HEK293 (cell line): ENCODE results near the gene SEC16A.

ENCODE experiments used
- CTCF ChIP-seq: fragments of 450-650 bp; formaldehyde crosslinking; IDR thresholded peaks from 2 replicates; pipeline ENCODE4 v1.5.1; 2016; ENCODE audit warnings: missing biosample characterization, missing genetic modification characterization
- ELK4 ChIP-seq: IDR thresholded peaks from 2 replicates; pipeline ENCODE4 v1.6.1; 2011; ENCODE audit warnings: mild to moderate bottlenecking, low read depth, low read length, borderline replicate concordance
- MYNN ChIP-seq: fragments of 450-650 bp; formaldehyde crosslinking; IDR thresholded peaks from 2 replicates; pipeline ENCODE4 v1.5.1; 2016; ENCODE audit warnings: missing biosample characterization, missing genetic modification characterization, borderline replicate concordance
- TSHZ1 ChIP-seq: fragments of 450-650 bp; formaldehyde crosslinking; IDR thresholded peaks from 2 replicates; pipeline ENCODE4 v1.5.1; 2016; ENCODE audit warnings: missing biosample characterization, missing genetic modification characterization, borderline replicate concordance
- YY1 ChIP-seq: fragments of 450-650 bp; formaldehyde crosslinking; IDR thresholded peaks from 2 replicates; pipeline ENCODE4 v1.5.1; 2018; ENCODE audit warnings: missing biosample characterization, missing genetic modification characterization
- ZBTB20 ChIP-seq: fragments of 450-650 bp; formaldehyde crosslinking; IDR thresholded peaks from 2 replicates; pipeline ENCODE4 v1.5.1; 2016; ENCODE audit warnings: missing biosample characterization, missing genetic modification characterization
- ZNF214 ChIP-seq: fragments of 450-650 bp; formaldehyde crosslinking; IDR thresholded peaks from 2 replicates; pipeline ENCODE4 v1.5.1; 2017; ENCODE audit warnings: missing biosample characterization, mild to moderate bottlenecking, missing genetic modification characterization, borderline replicate concordance
- ZNF274 ChIP-seq, 2 experiments: fragments of 200-500 bp in 1 of 2; fragments of 450-650 bp in 1 of 2; sonication (Bioruptor generic) in 1 of 2; formaldehyde crosslinking in 1 of 2; IDR thresholded peaks; 2 replicates each; pipeline versions ENCODE4 v1.5.1 to v1.6.1; 2014 to 2016; ENCODE audit warnings: borderline replicate concordance in 1 of 2, inconsistent platforms in 1 of 2, low read length in 1 of 2, missing biosample characterization in 1 of 2, missing genetic modification characterization in 1 of 2
- ZNF549 ChIP-seq: fragments of 450-650 bp; IDR thresholded peaks from 2 replicates; pipeline ENCODE4 v1.5.1; 2018; ENCODE audit warnings: missing biosample characterization, missing genetic modification characterization, mild to moderate bottlenecking, inconsistent platforms, moderate library complexity

GRCh38 chr9:136429075-136429628 lies 53.7 kb downstream of the SEC16A start:
- TF ChIP-seq ELK4 (no peak), ZNF549 (tag by site-specific recombination) (no peak), CTCF (tag by site-specific recombination) (no peak), TSHZ1 (tag by site-specific recombination) (no peak), MYNN (tag by site-specific recombination) (no peak), ZBTB20 (tag by site-specific recombination) (no peak), YY1 (tag by site-specific recombination) (no peak), ZNF274 (IDR thresholded peaks at IDR 0.05; ENCODE audit: low read length) (no peak), ZNF274 (tag by site-specific recombination; IDR thresholded peaks at IDR 0.05; ENCODE audit: borderline replicate concordance) (no peak), ZNF214 (no peak)
